Stimulated activated CD8-positive, alpha-beta memory T cell treated with anti-CD3 and anti-CD28 coated beads, Interleukin-7, amount 100 ng/mL, for 48 hours (primary cell): Measurements from ENCODE around the gene CARMIL3.
"Not testable (repeated sequence)": the region's sequence is repeated elsewhere in the genome, so short reads cannot be mapped to it uniquely, and the experiment has no call there.

Experiments used
- DNase-seq, 2 donors: peaks; one replicate each; pipeline ENCODE4 v3.0.0-alpha.2; 2020; ENCODE audit warnings: low read depth in 1 of 2; ENCODE audit errors: extremely low read depth in 1 of 2

The CARMIL3 gene

GRCh38 chr14:24093207-24093900 is 41.5 kb downstream of the CARMIL3 start:
- no peak for DNase-seq

GRCh38 chr14:24093901-24094840 is 42.4 kb downstream of the CARMIL3 start, which contains the start of gene PCK2:
Gene PCK2 (plus strand): TSS chr14:24094311. CDS start chr14:24094406, 95 bp downstream.
- DNase-seq = peak; percentile 83 to 90

GRCh38 chr14:24094841-24095270 is 43.0 kb downstream of the CARMIL3 start:
- no peak for DNase-seq

- peak in 1 of 2 donors; percentile 77 for DNase-seq
Measured at GRCh38 chr14:24095271-24096068, 43.7 kb downstream of the CARMIL3 start.

- no peak for DNase-seq
Measured at GRCh38 chr14:24096545-24097181, 44.9 kb downstream of the CARMIL3 start.

- no peak for DNase-seq
Measured at GRCh38 chr14:24098229-24098926, 46.6 kb downstream of the CARMIL3 start.

- no peak for DNase-seq
Measured at GRCh38 chr14:24098927-24099813, 47.4 kb downstream of the CARMIL3 start.

GRCh38 chr14:24100197-24100981 is 48.6 kb downstream of the CARMIL3 start:
- DNase-seq = no peak

GRCh38 chr14:24100982-24101494 is 49.2 kb downstream of the CARMIL3 start:
- DNase-seq = no peak

GRCh38 chr14:24102357-24103048 is 50.7 kb downstream of the CARMIL3 start:
- no peak for DNase-seq

GRCh38 chr14:24103451-24103850 is 51.6 kb downstream of the CARMIL3 start:
- DNase-seq = no peak

- not testable (repeated sequence) for DNase-seq
Measured at GRCh38 chr14:24105609-24106239, 53.9 kb downstream of the CARMIL3 start.

GRCh38 chr14:24106672-24107271 is 55.0 kb downstream of the CARMIL3 start:
- no peak for DNase-seq

- no peak for DNase-seq
Measured at GRCh38 chr14:24108336-24108874, 56.6 kb downstream of the CARMIL3 start.

GRCh38 chr14:24110060-24110459 is 58.3 kb downstream of the CARMIL3 start:
- DNase-seq = no peak

GRCh38 chr14:24110523-24110922 is 58.7 kb downstream of the CARMIL3 start:
- no peak for DNase-seq
